ENCODE results near the gene ZFPM1.

DNA sequence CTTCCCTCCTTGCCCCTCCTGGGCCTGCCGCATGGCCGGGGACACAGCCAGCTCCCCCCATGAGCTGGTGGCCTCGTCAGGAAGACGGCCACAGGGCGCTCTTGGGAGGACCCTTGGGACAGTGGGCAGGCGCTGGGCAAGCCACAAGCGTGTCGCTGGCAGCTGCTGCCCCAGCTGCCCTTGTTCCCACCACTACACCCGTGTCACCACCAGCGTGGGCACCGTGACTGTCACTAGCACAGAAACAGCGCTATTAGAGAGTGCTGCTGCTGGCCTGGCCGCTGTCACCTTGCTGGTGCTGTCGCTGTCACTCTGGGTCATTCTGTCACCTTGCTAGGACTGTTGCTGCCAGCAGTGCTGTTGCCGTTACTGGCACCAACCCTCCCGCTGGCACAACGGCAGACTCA lies 47.2 kb downstream of the ZFPM1 start:
- TF ChIP-seq POLR2A (IDR thresholded peaks at IDR 0.05; ENCODE audit: borderline replicate concordance, extremely low read depth, insufficient read depth, insufficient read length) (no peak), POLR2AphosphoS5 (IDR thresholded peaks at IDR 0.05; ENCODE audit: low read depth, low read length) (no peak), SP1 (IDR thresholded peaks at IDR 0.05; ENCODE audit: low read depth) (no peak), YY1 (IDR thresholded peaks at IDR 0.05; ENCODE audit: extremely low read depth, insufficient replicate concordance, low read depth, low read length) (no peak)
- TF ChIP-seq, protein P1, sequence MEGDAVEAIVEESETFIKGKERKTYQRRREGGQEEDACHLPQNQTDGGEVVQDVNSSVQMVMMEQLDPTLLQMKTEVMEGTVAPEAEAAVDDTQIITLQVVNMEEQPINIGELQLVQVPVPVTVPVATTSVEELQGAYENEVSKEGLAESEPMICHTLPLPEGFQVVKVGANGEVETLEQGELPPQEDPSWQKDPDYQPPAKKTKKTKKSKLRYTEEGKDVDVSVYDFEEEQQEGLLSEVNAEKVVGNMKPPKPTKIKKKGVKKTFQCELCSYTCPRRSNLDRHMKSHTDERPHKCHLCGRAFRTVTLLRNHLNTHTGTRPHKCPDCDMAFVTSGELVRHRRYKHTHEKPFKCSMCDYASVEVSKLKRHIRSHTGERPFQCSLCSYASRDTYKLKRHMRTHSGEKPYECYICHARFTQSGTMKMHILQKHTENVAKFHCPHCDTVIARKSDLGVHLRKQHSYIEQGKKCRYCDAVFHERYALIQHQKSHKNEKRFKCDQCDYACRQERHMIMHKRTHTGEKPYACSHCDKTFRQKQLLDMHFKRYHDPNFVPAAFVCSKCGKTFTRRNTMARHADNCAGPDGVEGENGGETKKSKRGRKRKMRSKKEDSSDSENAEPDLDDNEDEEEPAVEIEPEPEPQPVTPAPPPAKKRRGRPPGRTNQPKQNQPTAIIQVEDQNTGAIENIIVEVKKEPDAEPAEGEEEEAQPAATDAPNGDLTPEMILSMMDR (IDR thresholded peaks at IDR 0.05 in 2 of 3, conservative IDR thresholded peaks at IDR 0.05 in 1 of 3; ENCODE audit: borderline replicate concordance in 1 of 3, insufficient read depth in 1 of 3, low read depth in 2 of 3, low read length in 2 of 3), result no peak

Data from HCT116 (cell line).